Natural killer cell treated with Interleukin-12 subunit alpha and Interleukin-12 subunit beta and Interleukin-15 and Interleukin-18, amount 100 ng/mL, for 72 hours (primary cell): Measurements from ENCODE around the gene PRDM16. TPM values are rescaled to one million over a fixed set of nuclear protein-coding genes. Genes with fewer than 3 reads are reported as not detected.

Experiments
- ATAC-seq, 2 donors: fragments of 150-1000 bp; cut with Tn5 transposase in 1 of 2; sonication (Bioruptor Pico), chemical (Tn5 transposase) in 1 of 2; 2 replicates each; pipeline ENCODE4 v1.10.0; 2021
- DNase-seq: peaks from one replicate; pipeline ENCODE4 v3.0.0; 2022; ENCODE audit warnings: low spot score
- H3K27ac Mint-ChIP-seq, 2 donors: 1 replicate in 1 of 2; 2 replicates in 1 of 2; pipeline ENCODE4 v1.8.0; 2022; ENCODE audit warnings: mixed read lengths in 2 of 2, mild to moderate bottlenecking in 1 of 2, moderate library complexity in 1 of 2
- H3K27me3 Mint-ChIP-seq, 2 donors: 1 replicate in 1 of 2; 2 replicates in 1 of 2; pipeline ENCODE4 v1.8.0; 2022; ENCODE audit warnings: mixed read lengths in 2 of 2
- H3K36me3 Mint-ChIP-seq: one replicate; pipeline ENCODE4 v1.8.0; 2022; ENCODE audit warnings: mixed read lengths
- H3K4me1 Mint-ChIP-seq, 2 donors: 1 replicate in 1 of 2; 2 replicates in 1 of 2; pipeline ENCODE4 v1.8.0; 2022; ENCODE audit warnings: low read depth in 2 of 2, mixed read lengths in 2 of 2, mild to moderate bottlenecking in 1 of 2
- H3K4me3 Mint-ChIP-seq: one replicate; pipeline ENCODE4 v1.8.0; 2022; ENCODE audit warnings: mixed read lengths
- H3K9me3 Mint-ChIP-seq: 2 replicates; pipeline ENCODE4 v1.8.0; 2022; ENCODE audit warnings: mixed read lengths
- total RNA-seq, 2 donors: library from RNA; stranded (reverse); gene quantifications; one replicate each; pipeline ENCODE4 v1.2.3, GENCODE V29; 2022

PRDM16 gene
- total RNA-seq, 2 donors from 2014 or later: not detected

GRCh38 chr1:3442901-3443300, 373.9 kb downstream of the PRDM16 start:
- ATAC-seq: no peak
- no peaks in the 10 kb centered on the region for H3K9me3 Mint-ChIP-seq
- no peaks in the 10 kb centered on the region for H3K4me1 Mint-ChIP-seq
- no peak for DNase-seq
- peaks cover 6 to 18% of the 10 kb centered on the region in 2 donors for H3K27me3 Mint-ChIP-seq
- no peak overlapping the region for H3K4me3 Mint-ChIP-seq
- no peaks in the 10 kb centered on the region for H3K36me3 Mint-ChIP-seq
- H3K27ac Mint-ChIP-seq: no peak overlapping the region

GRCh38 chr1:3443807-3444206, 374.8 kb downstream of the PRDM16 start:
- no peaks in the 10 kb centered on the region for H3K4me1 Mint-ChIP-seq
- H3K9me3 Mint-ChIP-seq: no peaks in the 10 kb centered on the region
- ATAC-seq (no peak), DNase-seq (no peak)
- H3K27ac Mint-ChIP-seq: no peak overlapping the region
- H3K27me3 Mint-ChIP-seq: peaks cover 6 to 23% of the 10 kb centered on the region in 2 donors
- H3K36me3 Mint-ChIP-seq: no peaks in the 10 kb centered on the region
- H3K4me3 Mint-ChIP-seq: no peak overlapping the region

- Mint-ChIP-seq H3K9me3 (no peaks in the 10 kb centered on the region), H3K36me3 (no peaks in the 10 kb centered on the region), H3K27me3 (peaks cover 6 to 24% of the 10 kb centered on the region in 2 donors), H3K4me1 (no peaks in the 10 kb centered on the region), H3K4me3 (no peak overlapping the region), H3K27ac (no peak overlapping the region)
- DNase-seq: no peak
- ATAC-seq: no peak
Observed at GRCh38 chr1:3444298-3444697, 375.3 kb downstream of the PRDM16 start.

- Mint-ChIP-seq H3K27ac (no peak overlapping the region), H3K27me3 (peaks cover 9 to 29% of the 10 kb centered on the region in 2 donors), H3K4me3 (no peak overlapping the region), H3K9me3 (no peaks in the 10 kb centered on the region), H3K4me1 (no peaks in the 10 kb centered on the region), H3K36me3 (no peaks in the 10 kb centered on the region)
- DNase-seq: no peak
- ATAC-seq: peak; percentile 17 to 40
Observed at GRCh38 chr1:3444736-3445135, 375.7 kb downstream of the PRDM16 start.

- Mint-ChIP-seq H3K27me3 (peaks cover 7 to 30% of the 10 kb centered on the region in 2 donors), H3K4me1 (no peaks in the 10 kb centered on the region), H3K9me3 (no peaks in the 10 kb centered on the region), H3K36me3 (no peaks in the 10 kb centered on the region), H3K4me3 (no peak overlapping the region), H3K27ac (no peak overlapping the region)
- no peak for DNase-seq
- no peak for ATAC-seq
Observed at GRCh38 chr1:3450202-3450863, 381.3 kb downstream of the PRDM16 start.

GRCh38 chr1:3450983-3451382, 382.0 kb downstream of the PRDM16 start:
- H3K27ac Mint-ChIP-seq: no peak overlapping the region
- peaks cover 0 to 2% of the 10 kb centered on the region in 2 donors for H3K4me1 Mint-ChIP-seq
- DNase-seq: no peak
- peaks cover 7 to 30% of the 10 kb centered on the region in 2 donors for H3K27me3 Mint-ChIP-seq
- H3K9me3 Mint-ChIP-seq: no peaks in the 10 kb centered on the region
- ATAC-seq: no peak
- no peaks in the 10 kb centered on the region for H3K36me3 Mint-ChIP-seq
- no peak overlapping the region for H3K4me3 Mint-ChIP-seq

- Mint-ChIP-seq H3K9me3 (no peaks in the 10 kb centered on the region), H3K27me3 (peaks cover 7 to 26% of the 10 kb centered on the region in 2 donors), H3K36me3 (no peaks in the 10 kb centered on the region), H3K4me3 (no peak overlapping the region), H3K4me1 (peaks cover 0 to 2% of the 10 kb centered on the region in 2 donors), H3K27ac (no peak overlapping the region)
- DNase-seq (no peak), ATAC-seq (no peak)
Observed at GRCh38 chr1:3451994-3452865, 383.2 kb downstream of the PRDM16 start.

- Mint-ChIP-seq H3K4me3 (no peak overlapping the region), H3K36me3 (no peaks in the 10 kb centered on the region)
- no peak for ATAC-seq
Observed at GRCh38 chr1:3452866-3453175, 383.8 kb downstream of the PRDM16 start.

GRCh38 chr1:3453203-3453761, 384.3 kb downstream of the PRDM16 start:
- no peak overlapping the region for H3K27ac Mint-ChIP-seq
- ATAC-seq (peak; percentile 62 to 81), DNase-seq (peak; percentile 77)
- no peaks in the 10 kb centered on the region for H3K9me3 Mint-ChIP-seq
- H3K36me3 Mint-ChIP-seq: no peaks in the 10 kb centered on the region
- H3K27me3 Mint-ChIP-seq: peaks cover 7 to 16% of the 10 kb centered on the region in 2 donors
- peaks cover 0 to 2% of the 10 kb centered on the region in 2 donors for H3K4me1 Mint-ChIP-seq
- no peak overlapping the region for H3K4me3 Mint-ChIP-seq

More at GRCh38 chr1:3452866-3453175, 383.8 kb downstream of the PRDM16 start:
- Mint-ChIP-seq H3K4me1 (peaks cover 0 to 2% of the 10 kb centered on the region in 2 donors), H3K27ac (no peak overlapping the region), H3K27me3 (peaks cover 7 to 20% of the 10 kb centered on the region in 2 donors), H3K9me3 (no peaks in the 10 kb centered on the region)
- DNase-seq: no peak

GRCh38 chr1:3453891-3454810, 385.1 kb downstream of the PRDM16 start, which contains the start of gene ARHGEF16:
ARHGEF16 (plus strand) TSS chr1:3454665; CDS start chr1:3463085, 8,420 bp downstream.
- no peak for DNase-seq
- peak in 1 of 2 donors; percentile 22 for ATAC-seq
- Mint-ChIP-seq H3K36me3 (no peaks in the 10 kb centered on the region), H3K27ac (no peak within 1 kb of the TSS), H3K9me3 (no peaks in the 10 kb centered on the region), H3K27me3 (peaks cover 7 to 15% of the 10 kb centered on the region in 2 donors), H3K4me3 (peak within 1 kb of the TSS; percentile 56), H3K4me1 (peaks cover 0 to 2% of the 10 kb centered on the region in 2 donors)

- H3K4me1 Mint-ChIP-seq: peaks cover 0 to 2% of the 10 kb centered on the region in 2 donors
- no peaks in the 10 kb centered on the region for H3K36me3 Mint-ChIP-seq
- ATAC-seq (no peak), DNase-seq (no peak)
- H3K4me3 Mint-ChIP-seq: peak overlapping the region; percentile 56
- peaks cover 3 to 6% of the 10 kb centered on the region in 2 donors for H3K27me3 Mint-ChIP-seq
- no peaks in the 10 kb centered on the region for H3K9me3 Mint-ChIP-seq
- no peak overlapping the region for H3K27ac Mint-ChIP-seq
Observed at GRCh38 chr1:3454811-3455618, 386.0 kb downstream of the PRDM16 start.

- no peaks in the 10 kb centered on the region for H3K36me3 Mint-ChIP-seq
- H3K4me1 Mint-ChIP-seq: peaks cover 0 to 2% of the 10 kb centered on the region in 2 donors
- no peak overlapping the region for H3K4me3 Mint-ChIP-seq
- H3K27me3 Mint-ChIP-seq: no peaks in the 10 kb centered on the region
- ATAC-seq: no peak
- H3K27ac Mint-ChIP-seq: no peak overlapping the region
- no peaks in the 10 kb centered on the region for H3K9me3 Mint-ChIP-seq
- DNase-seq: no peak
Observed at GRCh38 chr1:3455670-3456448, 386.9 kb downstream of the PRDM16 start.
